Fibroblast of lung (primary cell): ENCODE data around the gene COX10.

Experiments
- CTCF ChIP-seq, 2 donors: IDR thresholded peaks in 1 of 2; conservative IDR thresholded peaks in 1 of 2; 1 replicate in 1 of 2; 2 replicates in 1 of 2; pipeline ENCODE4 v1.5.1; 2011 to 2012; ENCODE audit warnings: low read length in 2 of 2, control low read depth in 1 of 2, inconsistent platforms in 1 of 2, low read depth in 1 of 2, mild to moderate bottlenecking in 1 of 2
- EZH2 ChIP-seq: IDR thresholded peaks from 2 replicates; pipeline ENCODE4 v1.5.1; 2012; ENCODE audit warnings: low read length, control low read depth, mild to moderate bottlenecking; ENCODE audit errors: missing control alignments

- TF ChIP-seq CTCF (conservative IDR thresholded peaks at IDR 0.05 in 1 of 2, IDR thresholded peaks at IDR 0.05 in 1 of 2; ENCODE audit: low read depth in 1 of 2, low read length in 2 of 2) (no peak), EZH2 (no peak)
These were observed 129.3 kb downstream of the COX10 start for GRCh38 chr17:14198575-14198974.
